Measurements from ENCODE around the gene LEMD1. TPM values are rescaled to one million over a fixed set of nuclear protein-coding genes. Genes with fewer than 3 reads are reported as not detected.
"Not testable (repeated sequence)": the region's sequence is repeated elsewhere in the genome, so short reads cannot be mapped to it uniquely, and the experiment has no call there.

The LEMD1 gene
- total RNA-seq, 1 donor from 2014 or later: not detected

DNA sequence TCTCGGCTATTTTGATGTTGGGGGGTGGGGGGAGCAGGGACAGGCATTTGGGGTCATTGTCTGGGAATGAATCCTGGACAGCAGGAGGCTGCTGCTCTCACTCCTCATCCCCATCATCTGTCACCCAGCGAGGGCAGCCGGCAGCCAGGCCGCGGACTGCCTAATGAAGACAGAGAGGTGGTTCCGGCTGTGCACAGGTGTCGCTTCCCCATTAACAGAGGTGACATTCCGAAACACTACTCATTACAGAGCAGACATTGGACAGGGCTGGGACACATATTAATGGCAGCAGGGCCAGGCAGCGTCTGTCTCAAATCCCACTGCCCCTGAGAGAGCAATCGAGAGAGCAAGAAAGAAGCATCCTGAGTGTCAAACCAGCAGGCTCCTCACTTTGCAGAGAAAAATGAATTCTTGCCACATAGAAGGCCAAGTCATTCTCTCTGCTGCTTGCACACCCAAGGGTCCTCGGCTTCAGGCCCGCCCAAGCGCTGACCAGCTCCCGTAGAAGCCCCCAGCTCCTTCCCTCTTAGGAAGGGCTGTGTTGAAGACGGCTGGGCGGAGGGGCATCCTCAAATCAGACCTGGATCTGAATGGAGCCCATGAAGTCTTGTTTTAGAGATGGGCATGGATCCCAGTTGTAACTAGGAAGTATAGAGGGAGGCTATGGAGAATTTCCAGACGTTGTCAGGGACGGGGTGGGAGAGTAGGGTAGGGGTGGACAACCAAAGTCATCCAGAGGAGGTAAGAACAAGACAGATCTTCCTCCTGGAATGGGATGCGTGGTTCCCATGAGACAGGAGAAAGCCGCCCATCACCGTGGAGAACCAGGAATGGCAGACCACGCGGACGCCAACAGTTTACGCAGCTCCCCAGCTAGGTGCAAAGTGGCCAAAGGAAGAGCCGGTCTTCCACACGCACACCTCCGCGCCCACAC, 8.2 kb upstream of the LEMD1 start:
- no peak for DNase-seq

DNA sequence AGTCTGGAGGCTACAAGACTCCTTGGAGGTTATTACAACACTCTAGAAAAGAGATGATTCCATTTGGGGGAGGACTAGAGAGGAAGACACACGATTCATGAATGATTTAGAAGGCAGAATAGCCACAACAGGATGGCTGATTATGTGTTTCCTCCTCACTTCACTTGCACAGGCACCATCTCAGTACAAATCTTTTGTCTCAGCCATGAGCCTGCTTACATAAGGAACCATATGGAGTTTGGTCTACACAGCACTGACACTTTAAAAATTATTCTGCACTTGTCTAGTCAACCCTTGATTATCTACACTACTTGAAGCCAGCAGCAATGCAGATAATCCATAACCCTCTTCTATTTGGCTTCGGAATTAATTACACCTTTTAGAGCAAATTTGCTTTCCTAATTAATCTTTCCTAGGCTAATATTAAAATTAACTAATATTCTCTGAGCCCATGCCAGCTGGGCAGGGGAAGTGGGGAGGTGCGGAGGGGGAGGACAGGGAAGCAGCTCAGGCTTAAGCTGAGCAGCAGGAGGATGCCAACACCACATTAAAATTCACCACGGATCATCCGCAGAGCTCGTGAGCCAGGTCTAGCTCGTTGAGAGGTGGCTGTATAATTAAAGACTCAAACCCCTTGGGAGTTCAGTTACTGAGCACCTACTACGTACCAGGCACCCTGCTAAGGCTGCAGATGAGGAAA, 3.2 kb upstream of the LEMD1 start:
- no peak for DNase-seq

DNA sequence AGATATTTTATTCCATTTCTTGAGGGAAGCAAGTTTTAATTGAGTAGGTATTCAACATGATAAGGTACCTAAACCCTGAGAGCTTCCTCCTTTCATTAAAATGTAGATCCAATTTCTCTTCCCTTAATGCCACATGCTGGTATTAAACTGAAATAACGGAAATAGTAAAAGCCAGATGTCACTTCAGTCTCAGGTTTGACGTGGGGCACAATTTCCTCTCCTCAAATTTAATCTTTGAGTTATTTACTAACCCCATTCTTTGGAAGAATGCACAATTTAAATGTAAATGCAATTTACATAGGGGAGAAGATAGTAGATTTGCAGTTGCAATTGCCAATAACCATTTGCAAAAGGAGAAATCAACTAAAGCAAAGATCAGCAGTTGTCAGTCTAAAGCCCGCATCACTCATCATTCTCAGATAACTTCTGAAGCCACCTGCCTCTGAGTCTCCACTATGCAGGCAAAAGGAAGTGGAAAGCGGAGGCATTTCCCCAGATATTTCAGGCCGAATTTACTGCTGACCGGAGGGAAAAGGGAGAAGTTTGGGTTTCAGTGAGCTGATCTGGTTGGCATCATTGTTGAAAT, 2.1 kb upstream of the LEMD1 start:
- DNase-seq: no peak

DNA sequence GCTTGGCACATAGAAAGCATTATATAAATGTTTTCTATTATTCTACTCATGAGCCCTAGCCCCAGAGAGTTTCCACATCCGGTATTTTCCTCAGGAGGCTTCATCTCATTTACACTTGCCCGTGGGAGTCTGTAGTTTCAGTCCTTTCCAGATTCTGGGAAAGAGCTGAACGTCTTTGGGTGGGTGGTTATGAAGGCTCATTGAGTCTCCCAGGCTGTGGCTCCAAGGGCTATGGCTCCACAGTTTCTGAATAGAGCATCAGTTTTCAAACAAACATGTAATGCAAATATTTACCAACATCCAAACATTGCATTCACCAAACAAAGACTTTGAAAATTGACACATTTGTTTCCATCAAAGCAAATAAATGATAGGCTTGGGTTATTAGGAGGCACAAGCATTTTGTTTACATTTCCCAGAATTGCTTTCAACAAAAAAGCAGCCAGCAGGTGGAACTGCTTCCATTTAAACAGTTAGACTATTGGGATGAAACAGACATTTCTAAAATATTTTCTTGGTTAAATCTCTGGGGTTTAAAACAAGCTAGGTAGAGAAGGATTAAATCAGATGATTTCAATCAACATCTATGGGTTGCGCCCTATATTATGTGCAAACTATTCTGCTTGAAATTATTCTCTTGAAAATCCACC, 1.3 kb upstream of the LEMD1 start:
- no peak for DNase-seq

DNA sequence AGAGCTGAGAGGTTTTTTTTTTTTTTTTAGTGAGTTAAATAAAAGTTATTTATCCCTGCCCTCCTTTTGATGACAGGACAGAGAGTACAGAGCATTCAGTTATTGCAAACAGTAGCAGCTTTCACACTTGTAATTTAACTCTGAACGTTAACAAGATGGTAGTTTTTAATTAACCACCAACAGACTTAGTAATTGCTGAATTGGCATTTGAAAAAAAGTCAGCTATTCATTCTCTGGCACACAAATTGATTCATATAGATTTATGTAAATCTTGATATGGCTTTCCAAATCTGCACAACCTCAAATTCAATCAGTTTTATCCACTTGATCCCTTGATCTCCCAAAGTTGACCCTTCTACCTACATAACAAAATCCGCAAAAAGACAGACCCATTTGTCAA, 918 bp downstream of the LEMD1 start:
- DNase-seq: no peak

DNA sequence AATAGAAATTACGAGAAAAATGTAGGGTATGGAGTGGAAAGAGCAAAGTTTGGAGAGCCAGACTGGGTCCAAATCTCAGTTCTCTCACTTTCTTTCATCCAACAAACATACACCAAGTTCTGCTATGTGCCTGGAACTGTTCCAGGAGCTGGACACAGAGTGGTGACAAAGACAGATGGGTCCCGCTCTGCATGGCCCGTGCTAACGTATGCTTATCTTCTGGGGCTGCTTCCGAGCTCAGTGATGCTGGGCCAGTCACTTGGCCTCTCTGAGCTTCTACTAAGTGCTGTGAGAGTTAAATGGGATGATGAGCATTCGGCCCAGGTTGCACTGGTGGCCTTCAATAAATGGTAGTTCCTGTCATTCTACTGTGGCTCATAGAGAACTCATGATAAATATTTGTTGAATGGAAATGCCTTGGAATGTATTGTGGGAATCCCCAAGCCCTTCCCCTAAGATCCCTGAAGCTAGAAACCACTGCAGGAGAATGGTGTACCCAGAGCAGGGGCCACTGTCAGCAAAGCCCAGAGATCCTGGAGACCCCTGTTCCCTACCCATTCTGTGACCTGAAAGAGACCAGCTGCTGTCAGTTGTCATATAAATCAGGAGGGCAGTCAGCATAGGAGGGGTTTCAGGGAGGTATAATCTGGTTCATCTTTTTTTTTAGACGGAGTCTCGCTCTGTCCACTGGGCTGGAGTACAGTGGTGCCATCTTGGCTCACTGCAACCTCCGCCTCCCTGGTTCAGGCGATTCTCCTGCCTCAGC, 3.8 kb downstream of the LEMD1 start:
- no peak for DNase-seq

DNA sequence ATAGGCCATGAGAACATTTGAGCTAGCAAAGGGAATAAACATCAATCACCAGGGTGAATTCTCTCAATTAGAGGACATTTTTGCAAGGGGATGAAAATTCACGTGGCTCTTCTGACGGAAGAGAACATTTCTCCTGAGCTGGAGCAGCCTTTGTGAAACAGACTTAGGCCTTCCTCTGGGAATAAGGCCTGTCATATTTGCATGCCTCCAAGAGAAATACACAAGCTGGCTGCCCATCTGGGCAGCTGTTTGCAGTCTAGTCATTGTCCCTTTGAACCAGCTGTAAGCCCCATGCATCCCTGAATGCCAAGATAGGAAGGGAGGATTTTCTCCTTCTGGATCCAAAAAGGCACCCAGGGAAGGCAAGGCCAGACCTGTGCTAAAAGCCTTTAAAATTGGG, 5.5 kb downstream of the LEMD1 start:
- no peak for DNase-seq

DNA sequence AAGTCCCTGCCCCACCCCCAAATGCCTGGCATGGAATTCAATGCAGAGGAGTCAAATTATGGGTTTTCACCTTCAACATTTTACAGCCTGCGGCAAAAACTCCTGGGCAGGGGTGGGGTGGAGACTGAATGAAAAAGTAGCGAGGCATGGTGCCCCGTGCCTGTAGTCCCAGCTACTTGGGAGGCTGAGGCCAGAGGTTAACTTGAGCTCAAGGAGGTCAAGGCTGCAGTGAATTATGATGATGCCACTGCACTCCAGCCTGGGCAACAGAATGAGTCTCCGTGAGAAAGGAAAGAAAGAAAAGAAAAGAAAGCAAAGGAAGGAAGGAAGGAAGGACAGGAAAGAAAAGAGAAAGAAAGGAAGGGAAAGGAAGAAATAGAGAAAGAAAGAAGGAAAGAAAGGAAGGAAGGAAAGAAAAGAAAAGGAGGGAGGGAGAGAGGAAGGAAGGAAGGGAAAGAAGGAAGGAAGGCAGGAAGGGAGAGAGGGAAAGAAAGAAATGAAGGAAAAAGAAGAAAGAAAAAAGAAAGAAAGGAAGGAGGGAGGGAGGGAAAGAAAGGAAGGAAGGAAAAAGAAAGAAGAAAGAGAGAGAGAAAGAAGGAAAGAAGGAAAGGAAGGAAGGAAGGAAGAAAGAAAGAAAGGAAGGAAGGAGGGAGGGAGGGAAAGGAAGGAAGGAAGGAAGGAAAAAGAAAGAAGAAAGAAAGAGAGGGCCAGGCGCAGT, 11.1 kb downstream of the LEMD1 start:
- no peak for DNase-seq

DNA sequence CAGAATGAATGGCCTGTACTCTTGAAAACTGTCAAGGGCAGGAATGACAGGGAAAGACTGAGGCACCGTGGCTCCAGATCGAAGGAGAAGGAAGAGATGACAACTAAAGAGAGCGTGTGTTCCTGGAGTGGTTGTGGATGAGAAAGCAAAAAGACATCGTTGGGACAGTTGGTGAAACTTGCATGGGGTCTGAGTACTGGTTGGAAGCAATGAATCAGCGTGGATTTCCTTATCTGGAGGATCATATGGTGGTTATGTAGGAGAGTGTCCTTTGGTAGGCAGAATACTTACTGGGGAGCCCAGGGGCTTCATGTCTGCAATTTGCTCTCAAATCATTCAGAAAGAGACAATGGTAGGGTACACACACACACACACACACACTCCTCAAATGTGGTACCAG, 13.9 kb downstream of the LEMD1 start:
- DNase-seq: no peak

DNA sequence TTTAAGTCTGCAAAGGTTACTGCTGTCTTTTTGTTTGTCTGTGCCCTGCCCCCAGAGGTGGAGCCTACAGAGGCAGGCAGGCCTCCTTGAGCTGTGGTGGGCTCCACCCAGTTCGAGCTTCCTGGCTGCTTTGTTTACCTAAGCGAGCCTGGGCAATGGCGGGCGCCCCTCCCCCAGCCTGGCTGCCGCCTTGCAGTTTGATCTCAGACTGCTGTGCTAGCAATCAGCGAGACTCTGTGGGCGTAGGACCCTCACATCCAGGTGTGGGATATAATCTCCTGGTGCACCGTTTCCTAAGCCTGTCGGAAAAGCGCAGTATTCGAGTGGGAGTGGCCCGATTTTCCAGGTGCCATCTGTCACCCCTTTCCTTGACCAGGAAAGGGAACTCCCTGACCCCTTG, 15.6 kb downstream of the LEMD1 start:
- DNase-seq: not testable (repeated sequence)

DNA sequence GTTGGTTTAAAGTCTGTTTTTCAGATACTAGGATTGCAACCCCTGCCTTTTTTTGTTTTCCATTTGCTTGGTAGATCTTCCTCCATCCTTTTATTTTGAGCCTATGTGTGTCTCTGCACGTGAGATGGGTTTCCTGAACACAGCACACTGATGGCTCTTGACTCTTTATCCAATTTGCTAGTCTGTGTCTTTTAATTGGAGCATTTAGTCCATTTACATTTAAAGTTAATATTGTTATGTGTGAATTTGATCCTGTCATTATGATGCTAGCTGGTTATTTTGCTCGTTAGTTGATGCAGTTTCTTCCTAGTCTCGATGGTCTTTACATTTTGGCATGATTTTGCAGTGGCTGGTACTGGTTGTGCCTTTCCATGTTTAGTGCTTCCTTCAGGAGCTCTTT, 17.4 kb downstream of the LEMD1 start:
- not testable (repeated sequence) for DNase-seq

DNA sequence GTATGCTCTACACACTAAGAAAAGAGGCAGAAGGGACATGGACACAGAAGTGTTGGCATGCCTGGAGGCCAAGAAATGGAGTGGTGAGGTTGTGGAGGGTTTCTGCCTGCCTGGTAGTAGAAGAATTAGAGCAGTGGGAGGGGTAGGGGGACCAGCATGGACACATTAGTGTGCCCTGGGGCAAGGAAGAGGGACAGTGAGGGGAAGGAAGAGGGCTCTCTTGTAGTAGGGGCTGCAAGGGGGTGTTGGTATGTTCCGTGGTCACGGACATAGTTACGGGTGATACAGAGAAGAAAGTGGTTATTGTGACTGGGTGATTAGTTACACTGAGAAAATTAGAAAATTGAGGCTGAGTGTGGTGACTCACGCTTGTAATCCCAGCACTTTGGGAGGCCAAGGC, 23.3 kb downstream of the LEMD1 start:
- DNase-seq: no peak

DNA sequence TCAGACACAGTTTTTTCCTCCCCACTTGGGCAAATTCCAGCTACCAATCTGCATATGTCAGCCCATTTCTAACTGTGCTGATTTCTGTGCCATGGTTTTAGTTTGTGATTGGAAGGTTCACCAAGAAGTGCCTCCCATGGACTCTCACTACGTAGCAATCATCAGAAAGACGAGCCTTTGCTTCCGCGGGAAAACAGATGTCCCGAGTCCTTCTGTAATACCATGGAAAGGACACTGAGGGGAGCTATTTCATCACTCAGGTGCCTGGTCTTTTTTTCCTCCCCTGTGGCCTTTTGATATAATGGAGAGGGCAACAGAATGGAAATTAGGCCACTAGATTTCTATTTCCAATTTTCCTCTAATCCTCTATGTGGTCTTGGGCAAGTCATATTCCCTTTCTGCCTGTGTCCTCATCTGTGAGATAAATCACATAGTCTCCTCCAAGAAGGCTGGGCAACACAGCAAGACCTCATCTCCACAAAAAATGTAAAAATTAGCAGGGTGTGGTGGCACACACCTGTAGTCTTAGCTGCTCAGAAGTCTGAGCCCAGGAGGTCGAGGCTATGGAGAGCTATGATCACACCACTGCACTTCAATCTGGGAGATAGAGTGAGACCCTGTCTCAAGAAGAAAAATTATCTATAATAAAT, 24.8 kb downstream of the LEMD1 start:
- DNase-seq: no peak

DNA sequence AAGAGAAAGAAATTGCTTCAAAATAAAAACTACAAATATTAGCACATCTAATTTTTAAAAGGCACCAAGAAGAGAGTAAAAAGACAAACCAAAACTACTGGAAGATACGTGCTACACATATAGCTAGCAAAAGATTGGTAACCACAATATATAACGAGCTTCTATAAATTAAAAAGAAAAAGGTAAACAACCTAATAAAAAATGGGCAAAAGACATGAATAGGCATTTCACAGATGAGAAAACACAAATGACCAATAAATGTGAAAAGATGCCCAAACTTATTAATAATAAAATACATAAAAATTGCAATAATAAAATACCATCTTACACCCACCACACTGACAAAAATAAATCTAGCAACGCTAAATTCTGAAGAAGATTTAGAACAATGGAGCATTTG, 26.2 kb downstream of the LEMD1 start:
- no peak for DNase-seq

DNA sequence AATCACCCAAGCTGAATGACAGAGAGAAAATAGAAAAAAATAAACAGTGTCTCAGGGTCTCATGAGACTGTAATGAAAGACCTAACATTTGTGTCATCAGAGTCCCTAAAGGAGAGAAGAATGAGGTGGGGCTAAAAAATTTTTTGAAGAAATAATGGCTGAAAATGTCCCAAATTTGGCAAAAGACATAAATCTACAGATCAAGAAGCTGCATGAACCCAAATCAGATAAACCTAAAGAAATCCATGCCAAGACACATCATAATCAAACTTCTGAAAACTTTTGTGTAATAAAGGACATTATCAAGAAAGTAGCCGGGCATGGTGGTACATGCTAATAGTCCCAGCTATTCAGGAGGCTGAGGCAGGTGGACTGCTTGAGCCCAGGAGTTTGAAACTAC, 29.2 kb downstream of the LEMD1 start:
- no peak for DNase-seq

DNA sequence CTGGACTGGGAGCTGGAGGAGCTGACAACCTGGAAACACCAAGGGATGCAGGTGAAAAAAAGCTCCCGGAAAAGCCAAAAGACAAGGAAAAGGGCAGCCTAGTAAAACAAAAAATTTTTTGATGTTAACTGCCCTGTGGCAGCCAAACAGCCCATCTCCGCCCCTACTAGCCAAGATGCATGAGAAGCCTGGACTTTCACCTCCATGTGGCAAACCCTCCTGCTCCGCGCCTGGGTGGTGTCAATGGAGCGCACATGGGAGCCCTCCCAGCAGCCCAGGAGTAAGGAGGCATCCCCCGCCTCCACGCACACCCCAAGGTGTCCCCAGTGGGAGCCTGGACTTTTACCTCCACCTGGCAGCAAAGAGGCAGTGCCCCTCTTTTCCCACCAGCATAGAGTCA, 30.5 kb downstream of the LEMD1 start:
- no peak for DNase-seq

DNA sequence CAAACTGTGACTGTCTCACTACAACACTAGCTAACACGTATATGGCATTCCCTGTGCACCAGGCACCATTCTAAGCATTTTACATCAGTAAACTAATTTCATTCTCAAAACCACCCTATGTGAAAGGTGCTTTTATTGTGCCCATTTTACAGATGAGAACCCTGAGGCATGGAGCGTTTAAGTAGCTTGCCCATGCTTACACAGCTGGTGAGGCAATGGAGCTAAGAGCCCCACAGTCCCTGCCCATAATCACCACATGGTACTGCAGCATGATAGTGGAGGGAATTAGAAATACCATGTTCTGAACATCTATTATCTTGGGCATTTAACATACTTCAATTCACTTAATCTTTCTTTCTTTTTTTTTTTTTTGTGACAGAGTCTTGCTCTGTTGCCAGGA, 34.0 kb downstream of the LEMD1 start:
- no peak for DNase-seq

DNA sequence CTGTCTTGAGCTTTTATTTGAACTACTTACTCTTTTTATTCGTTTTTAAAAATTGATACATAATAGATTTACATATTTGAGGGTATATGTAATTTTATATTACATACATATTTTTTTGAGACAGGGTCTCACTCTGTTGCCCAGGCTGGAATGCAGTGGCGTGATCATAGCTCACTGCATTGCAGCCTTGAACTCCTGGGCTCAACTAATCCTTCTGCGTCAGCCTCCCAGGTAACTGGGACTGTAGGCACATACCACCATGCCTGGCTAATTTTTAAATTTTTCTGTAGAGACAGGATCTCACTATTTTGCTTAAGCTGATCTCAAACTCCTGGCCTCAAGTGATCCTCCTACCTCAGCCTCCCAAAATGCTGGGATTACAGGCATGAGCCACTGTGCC, 38.9 kb downstream of the LEMD1 start:
- not testable (repeated sequence) for DNase-seq

DNA sequence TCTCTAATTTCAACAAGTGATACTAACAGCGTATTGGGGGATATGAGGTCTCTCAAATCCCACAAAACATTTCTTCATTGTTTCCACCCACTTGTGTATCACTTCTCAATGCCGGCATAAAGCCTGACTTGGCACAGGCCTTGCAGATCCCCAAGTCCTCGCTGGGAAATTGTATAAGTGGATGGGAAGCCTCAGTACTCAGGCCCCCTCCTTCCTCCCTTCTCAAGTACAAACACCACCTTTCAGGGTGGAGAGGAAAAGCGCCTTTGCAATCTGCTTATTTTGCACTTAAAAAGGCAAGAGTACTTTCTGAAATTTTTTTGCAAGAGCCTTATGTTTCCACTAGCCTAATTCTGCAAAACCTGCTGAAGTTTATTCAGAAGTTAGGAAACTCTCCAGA, 39.3 kb downstream of the LEMD1 start:
- no peak for DNase-seq

DNA sequence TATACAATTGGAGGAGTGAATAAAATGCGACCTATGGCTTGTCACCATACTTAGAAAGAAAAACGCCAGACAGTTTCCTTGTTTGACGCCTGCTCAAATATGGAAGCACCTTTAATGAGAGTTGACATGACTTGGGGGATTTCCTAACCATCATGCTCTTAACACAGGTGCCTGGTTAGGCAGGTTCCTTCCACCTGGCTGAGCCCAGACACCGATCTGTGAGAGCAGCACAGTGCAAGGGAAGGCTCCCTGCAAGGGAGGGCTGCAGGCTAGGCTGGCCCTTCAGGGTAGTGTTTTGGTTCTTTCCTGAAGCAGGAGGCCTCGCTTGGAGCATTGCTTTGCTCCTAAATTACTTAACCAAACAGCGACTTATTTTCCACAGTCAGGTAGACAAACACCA, 40.6 kb downstream of the LEMD1 start:
- no peak for DNase-seq

DNA sequence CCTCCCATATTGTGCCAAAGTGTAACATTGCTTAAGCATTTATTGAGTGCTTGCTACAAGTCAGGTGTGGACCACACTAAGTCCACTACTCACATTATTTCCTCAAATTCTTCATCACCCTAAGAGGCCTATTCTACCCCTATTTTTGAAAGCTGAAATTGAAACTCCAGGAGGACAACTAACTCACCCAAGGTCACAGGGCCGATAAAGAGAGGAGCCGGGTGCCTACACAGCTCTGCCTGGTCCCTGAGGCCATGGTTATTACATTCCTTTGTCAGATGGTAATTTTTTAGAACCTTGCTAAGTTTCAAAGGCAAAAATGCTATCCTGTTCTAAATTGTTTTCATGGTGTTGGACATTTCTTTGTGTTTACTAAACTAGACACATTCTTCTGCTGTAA, 41.0 kb downstream of the LEMD1 start:
- no peak for DNase-seq
